Measurements from ENCODE around the gene RCOR1. TPM values are rescaled to one million over a fixed set of nuclear protein-coding genes. Genes with fewer than 3 reads are reported as not detected.

Gene RCOR1
- polyA plus RNA-seq, 1 donor from 2014 or later, result 10.4 TPM

GRCh38 chr14:102750376-102750775, 157.9 kb downstream of the RCOR1 start:
- no peaks in the 10 kb centered on the region for H3K9me2 ChIP-seq (ENCODE audit: insufficient read depth, low read length)
- H3K9me3 ChIP-seq (ENCODE audit: low read length), result no peaks in the 10 kb centered on the region
- H3K27me3 ChIP-seq (ENCODE audit: insufficient read depth, low read depth, low read length), result no peaks in the 10 kb centered on the region
- H3K79me2 ChIP-seq (replicated peaks; ENCODE audit: insufficient read depth, low read length), result no peaks in the 10 kb centered on the region
- no peak for TF ChIP-seq POLR2AphosphoS5 (IDR thresholded peaks at IDR 0.05)
- no peaks in the 10 kb centered on the region for H4K20me1 ChIP-seq (ENCODE audit: insufficient read depth)
- H3K4me2 ChIP-seq (ENCODE audit: low read length), result no peak overlapping the region
- H2AFZ ChIP-seq (ENCODE audit: low read depth, low read length), result no peak overlapping the region
- H3F3A ChIP-seq (ENCODE audit: insufficient read depth, low read length, poor library complexity, severe bottlenecking), result no peaks in the 10 kb centered on the region
- H3K4me3 ChIP-seq (ENCODE audit: low read length), result no peak overlapping the region
- H3K27ac ChIP-seq (ENCODE audit: low read length), result no peak overlapping the region
- no peaks in the 10 kb centered on the region for H3K36me3 ChIP-seq (ENCODE audit: insufficient read depth, low read length)
- H3K9ac ChIP-seq (ENCODE audit: low read length), result no peak overlapping the region

DNA sequence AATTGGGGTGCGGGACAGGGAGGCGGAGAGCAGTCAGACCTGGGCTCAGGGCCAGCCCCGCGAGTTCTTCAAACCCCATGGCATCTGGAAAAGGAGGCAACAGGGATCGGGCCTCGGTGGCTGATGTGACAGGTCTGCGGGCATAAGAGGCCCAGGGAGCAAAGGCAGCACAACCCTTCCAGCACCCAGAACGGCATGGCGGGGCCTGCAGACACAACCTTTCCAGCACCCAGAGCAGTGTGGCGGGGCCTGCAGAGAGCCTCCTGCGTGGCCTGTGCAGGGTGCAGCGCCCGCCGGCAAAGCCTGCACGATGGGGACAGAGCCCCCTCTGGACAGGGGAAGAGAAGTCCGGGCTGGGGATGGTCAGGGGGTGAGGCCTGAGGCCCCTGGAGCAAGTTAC, 158.6 kb downstream of the RCOR1 start:
- Histone ChIP-seq H3K36me3 (ENCODE audit: insufficient read depth, low read length) (no peaks in the 10 kb centered on the region), H3K79me2 (replicated peaks; ENCODE audit: insufficient read depth, low read length) (no peaks in the 10 kb centered on the region), H3K27ac (ENCODE audit: low read length) (no peak overlapping the region), H3K9me2 (ENCODE audit: insufficient read depth, low read length) (no peaks in the 10 kb centered on the region), H3K9me3 (ENCODE audit: low read length) (no peaks in the 10 kb centered on the region), H3F3A (ENCODE audit: insufficient read depth, low read length, poor library complexity, severe bottlenecking) (no peaks in the 10 kb centered on the region), H2AFZ (ENCODE audit: low read depth, low read length) (no peak overlapping the region), H3K27me3 (ENCODE audit: insufficient read depth, low read depth, low read length) (no peaks in the 10 kb centered on the region), H3K4me2 (ENCODE audit: low read length) (no peak overlapping the region), H3K4me3 (ENCODE audit: low read length) (no peak overlapping the region), H4K20me1 (ENCODE audit: insufficient read depth) (no peaks in the 10 kb centered on the region), H3K9ac (ENCODE audit: low read length) (no peak overlapping the region)
- no peak for TF ChIP-seq SMC3 (conservative IDR thresholded peaks at IDR 0.05; ENCODE audit: poor library complexity)
- no peak for TF ChIP-seq CTCF (IDR thresholded peaks at IDR 0.05; ENCODE audit: poor library complexity, severe bottlenecking)
- TF ChIP-seq MXI1 (conservative IDR thresholded peaks at IDR 0.05; ENCODE audit: poor library complexity, severe bottlenecking), result no peak
- no peak for TF ChIP-seq EZH2 (IDR thresholded peaks at IDR 0.05; ENCODE audit: borderline replicate concordance, insufficient read depth, low read length, poor library complexity, severe bottlenecking)
- no peak for TF ChIP-seq POLR2AphosphoS5 (IDR thresholded peaks at IDR 0.05)

DNA sequence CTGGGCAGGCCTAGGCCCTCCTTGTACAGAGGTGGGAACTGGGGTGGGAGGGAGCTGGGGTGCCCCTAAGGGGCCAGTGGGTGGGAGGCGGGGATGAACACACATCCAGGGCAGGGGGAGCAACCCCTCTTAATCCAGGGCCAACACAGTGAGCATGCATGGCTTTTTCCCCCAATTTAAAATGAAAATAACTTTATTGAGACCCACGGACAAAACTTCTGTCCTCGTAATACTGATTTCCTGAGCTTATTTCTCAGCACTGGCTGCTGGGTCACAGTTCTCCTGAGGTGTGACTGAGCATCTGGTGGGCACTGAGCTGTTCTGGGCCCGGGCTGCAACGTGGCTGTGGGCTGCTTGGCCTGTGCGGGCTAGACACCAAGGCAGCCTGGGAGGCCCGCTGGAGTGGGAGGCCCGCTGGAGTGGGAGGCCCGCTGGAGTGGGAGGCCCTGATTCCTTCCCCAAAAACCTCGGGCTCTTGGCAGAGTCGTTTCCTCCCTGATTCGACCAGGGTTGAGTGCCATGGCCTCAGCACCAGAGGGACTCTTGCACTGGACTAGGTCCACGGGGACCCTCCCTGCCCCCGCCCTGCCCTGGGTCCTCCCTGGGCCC, 159.9 kb downstream of the RCOR1 start:
- no peak overlapping the region for H3K4me3 ChIP-seq (ENCODE audit: low read length)
- H4K20me1 ChIP-seq (ENCODE audit: insufficient read depth), result no peaks in the 10 kb centered on the region
- H3K9me3 ChIP-seq (ENCODE audit: low read length), result no peaks in the 10 kb centered on the region
- TF ChIP-seq POLR2AphosphoS5 (IDR thresholded peaks at IDR 0.05) (no peak), EP300 (conservative IDR thresholded peaks at IDR 0.05; ENCODE audit: poor library complexity, severe bottlenecking) (no peak), RAD21 (conservative IDR thresholded peaks at IDR 0.05) (no peak), REST (IDR thresholded peaks at IDR 0.05; ENCODE audit: borderline replicate concordance) (no peak), SMC3 (conservative IDR thresholded peaks at IDR 0.05; ENCODE audit: poor library complexity) (no peak), TAF1 (IDR thresholded peaks at IDR 0.05; ENCODE audit: low read depth) (no peak), MXI1 (conservative IDR thresholded peaks at IDR 0.05; ENCODE audit: poor library complexity, severe bottlenecking) (no peak), EZH2 (IDR thresholded peaks at IDR 0.05; ENCODE audit: borderline replicate concordance, insufficient read depth, low read length, poor library complexity, severe bottlenecking) (no peak), CTCF (IDR thresholded peaks at IDR 0.05; ENCODE audit: poor library complexity, severe bottlenecking) (no peak)
- H3K9me2 ChIP-seq (ENCODE audit: insufficient read depth, low read length), result no peaks in the 10 kb centered on the region
- no peak overlapping the region for H3K9ac ChIP-seq (ENCODE audit: low read length)
- no peaks in the 10 kb centered on the region for H3K27me3 ChIP-seq (ENCODE audit: insufficient read depth, low read depth, low read length)
- H3K4me2 ChIP-seq (ENCODE audit: low read length), result no peak overlapping the region
- H3K36me3 ChIP-seq (ENCODE audit: insufficient read depth, low read length), result no peaks in the 10 kb centered on the region
- no peak overlapping the region for H2AFZ ChIP-seq (ENCODE audit: low read depth, low read length)
- H3K79me2 ChIP-seq (replicated peaks; ENCODE audit: insufficient read depth, low read length), result no peaks in the 10 kb centered on the region
- no peaks in the 10 kb centered on the region for H3F3A ChIP-seq (ENCODE audit: insufficient read depth, low read length, poor library complexity, severe bottlenecking)
- H3K27ac ChIP-seq (ENCODE audit: low read length), result no peak overlapping the region

All from neural cell (in vitro differentiated cells).